ENCODE results near the gene GNG7. TPM values are rescaled to one million over a fixed set of nuclear protein-coding genes. Genes with fewer than 3 reads are reported as not detected.

GNG7 gene
- total and polyA plus RNA-seq, 10 of the 15 experiments (the other 5 are each of a cell fraction or from before 2014, with no cell fraction given) = 1.9 to 13.6 (median 6.5) TPM

DNA sequence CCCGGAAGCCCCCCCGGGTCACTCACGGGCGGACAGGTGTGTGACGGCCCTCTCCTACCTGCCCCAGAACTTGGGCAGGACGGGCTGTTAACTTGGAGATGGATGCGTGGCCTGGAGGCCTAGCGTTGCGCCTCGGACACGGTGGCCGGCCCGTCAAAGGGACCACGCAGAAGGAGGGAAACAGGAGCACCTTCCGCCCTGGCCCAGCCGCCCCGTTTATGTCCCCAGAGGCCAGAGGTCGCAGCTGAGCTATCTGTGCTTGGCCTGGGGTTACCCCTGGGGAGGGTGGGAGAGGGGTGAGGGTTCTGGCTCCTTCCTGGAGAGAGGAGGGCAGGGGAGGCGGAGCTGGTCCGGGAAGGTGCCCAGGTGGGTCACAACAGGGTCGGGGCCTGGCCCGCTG lies 190.9 kb downstream of the GNG7 start (continued):
- TF ChIP-seq REST (IDR thresholded peaks at IDR 0.05; ENCODE audit: low read depth, low read length) (no peak), CBX5 (IDR thresholded peaks at IDR 0.05; ENCODE audit: low read depth) (no peak), HCFC1 (IDR thresholded peaks at IDR 0.05; ENCODE audit: low read length) (no peak), MEF2B (IDR thresholded peaks at IDR 0.05; ENCODE audit: partially characterized antibody, poor library complexity, severe bottlenecking) (peak; percentile 59), ZSCAN29 (IDR thresholded peaks at IDR 0.05) (no peak), ZNF384 (IDR thresholded peaks at IDR 0.05; ENCODE audit: borderline replicate concordance, low read depth, low read length) (no peak), SIX5 (IDR thresholded peaks at IDR 0.05; ENCODE audit: low read depth, low read length, severe bottlenecking) (no peak), MAX (IDR thresholded peaks at IDR 0.05; ENCODE audit: low read depth, low read length) (no peak), HDAC2 (IDR thresholded peaks at IDR 0.05) (no peak)

DNA sequence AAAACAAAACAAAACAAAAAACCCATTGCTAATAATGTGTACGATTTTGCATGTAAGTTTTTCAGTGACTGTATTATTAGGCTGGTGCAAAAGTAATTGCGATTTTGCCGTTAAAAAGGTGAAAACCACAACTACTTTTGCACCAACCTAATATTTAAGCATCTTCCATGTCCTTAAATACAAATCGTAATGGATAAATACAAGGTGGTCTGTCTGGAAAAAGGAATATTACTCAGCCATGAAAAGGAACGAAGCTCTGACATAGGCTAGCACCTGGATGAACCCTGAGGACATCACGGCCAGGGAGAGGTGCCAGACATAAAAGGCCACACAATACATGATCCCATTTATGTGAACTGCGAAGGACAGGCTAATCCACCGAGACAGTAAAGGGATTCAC lies 193.4 kb downstream of the GNG7 start:
- H3K4me3 ChIP-seq = no peak overlapping the region
- in situ Hi-C loops (cut with MboI) (no loop called here), intact Hi-C loops (cut with micrococcal nuclease; ENCODE audit: unreplicated experiment) (no loop called here)
- H3K36me3 ChIP-seq (ENCODE audit: control insufficient read depth in 2 of 2, insufficient read depth in 2 of 2, low read length in 1 of 2) = no peaks in the 10 kb centered on the region
- no peak overlapping the region for H3K27ac ChIP-seq (ENCODE audit: control insufficient read depth, insufficient read depth)
- ChIA-PET CTCF (no interaction called here), SMC1A (ENCODE audit: uncharacterized antibody, unreplicated experiment) (no interaction called here), RAD21 (ENCODE audit: unreplicated experiment) (interaction anchor here (0.6 kb wide), 1 partner anchor 29 kb away, joined by 4 read pairs; no protein-coding TSS in a partner anchor), POLR2A (no interaction called here)
- DNase-seq (ENCODE audit: low read depth, low spot score) (no peak), FAIRE-seq (no peak), ATAC-seq (no peak)
- no peak overlapping the region for H2AFZ ChIP-seq (ENCODE audit: control insufficient read depth, low read depth, low read length)
- no peaks in the 10 kb centered on the region for H3K27me3 ChIP-seq (replicated peaks in 1 of 2; ENCODE audit: control insufficient read depth in 2 of 2, insufficient read depth in 2 of 2, low read length in 1 of 2)
- H3K4me1 ChIP-seq (ENCODE audit: control insufficient read depth, insufficient read depth, low read length) = peaks cover 10% of the 10 kb centered on the region
- 51% methylated on average over 8 of the region's 8 CpGs for WGBS (ENCODE audit: insufficient coverage, insufficient replicate concordance, low lambda C conversion rate, missing lambda C conversion rate)
- no peaks in the 10 kb centered on the region for H4K20me1 ChIP-seq (ENCODE audit: control insufficient read depth, insufficient read depth)
- no peak overlapping the region for H3K9ac ChIP-seq (ENCODE audit: control insufficient read depth, insufficient read depth, low read length)
- BruUV-seq (replicated peaks) = no TSS peak
- H3K9me3 ChIP-seq (replicated peaks; ENCODE audit: control insufficient read depth, insufficient read depth, low read length) = no peaks in the 10 kb centered on the region
- H3K4me2 ChIP-seq (ENCODE audit: control insufficient read depth, insufficient read depth) = no peak overlapping the region
- no peaks in the 10 kb centered on the region for H3K79me2 ChIP-seq (ENCODE audit: control insufficient read depth, insufficient read depth, low read length)
- TF ChIP-seq, protein P1, sequence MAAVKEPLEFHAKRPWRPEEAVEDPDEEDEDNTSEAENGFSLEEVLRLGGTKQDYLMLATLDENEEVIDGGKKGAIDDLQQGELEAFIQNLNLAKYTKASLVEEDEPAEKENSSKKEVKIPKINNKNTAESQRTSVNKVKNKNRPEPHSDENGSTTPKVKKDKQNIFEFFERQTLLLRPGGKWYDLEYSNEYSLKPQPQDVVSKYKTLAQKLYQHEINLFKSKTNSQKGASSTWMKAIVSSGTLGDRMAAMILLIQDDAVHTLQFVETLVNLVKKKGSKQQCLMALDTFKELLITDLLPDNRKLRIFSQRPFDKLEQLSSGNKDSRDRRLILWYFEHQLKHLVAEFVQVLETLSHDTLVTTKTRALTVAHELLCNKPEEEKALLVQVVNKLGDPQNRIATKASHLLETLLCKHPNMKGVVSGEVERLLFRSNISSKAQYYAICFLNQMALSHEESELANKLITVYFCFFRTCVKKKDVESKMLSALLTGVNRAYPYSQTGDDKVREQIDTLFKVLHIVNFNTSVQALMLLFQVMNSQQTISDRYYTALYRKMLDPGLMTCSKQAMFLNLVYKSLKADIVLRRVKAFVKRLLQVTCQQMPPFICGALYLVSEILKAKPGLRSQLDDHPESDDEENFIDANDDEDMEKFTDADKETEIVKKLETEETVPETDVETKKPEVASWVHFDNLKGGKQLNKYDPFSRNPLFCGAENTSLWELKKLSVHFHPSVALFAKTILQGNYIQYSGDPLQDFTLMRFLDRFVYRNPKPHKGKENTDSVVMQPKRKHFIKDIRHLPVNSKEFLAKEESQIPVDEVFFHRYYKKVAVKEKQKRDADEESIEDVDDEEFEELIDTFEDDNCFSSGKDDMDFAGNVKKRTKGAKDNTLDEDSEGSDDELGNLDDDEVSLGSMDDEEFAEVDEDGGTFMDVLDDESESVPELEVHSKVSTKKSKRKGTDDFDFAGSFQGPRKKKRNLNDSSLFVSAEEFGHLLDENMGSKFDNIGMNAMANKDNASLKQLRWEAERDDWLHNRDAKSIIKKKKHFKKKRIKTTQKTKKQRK (IDR thresholded peaks at IDR 0.05; ENCODE audit: low read depth, low read length) = no peak
- TF ChIP-seq FOS (IDR thresholded peaks at IDR 0.05; ENCODE audit: borderline replicate concordance, extremely low read depth, insufficient read length) (no peak), MLLT1 (IDR thresholded peaks at IDR 0.05) (no peak), BCL11A (IDR thresholded peaks at IDR 0.05; ENCODE audit: low read depth, low read length) (no peak)

Measured in GM12878 (cell line).